Kidney (tissue), 14 donors: ENCODE results near the gene HDAC9. TPM values are rescaled to one million over a fixed set of nuclear protein-coding genes. Genes with fewer than 3 reads are reported as not detected.

Experiments used
- DNase-seq, 5 donors: peaks; one replicate each; pipeline ENCODE4 v3.0.0-alpha.2; 2013 to 2020
- FAIRE-seq: peaks from 2 replicates; lab custom pipeline; 2012; peaks lifted over from hg19 to GRCh38; lab: Jason Lieb, UNC
- H3K27ac ChIP-seq, 2 donors: one replicate each; pipeline ENCODE4 v1.7.0; 2013; ENCODE audit warnings: low read depth in 2 of 2, low read length in 2 of 2, inconsistent platforms in 1 of 2
- H3K27me3 ChIP-seq: one replicate; pipeline ENCODE4 v1.7.1; 2013; ENCODE audit warnings: low read length, inconsistent platforms; ENCODE audit not compliant: control insufficient read depth, insufficient read depth
- H3K36me3 ChIP-seq, 3 donors: one replicate each; pipeline versions ENCODE4 v1.7.0 to v1.7.1; 2013; ENCODE audit warnings: low read length in 3 of 3, control low read depth in 1 of 3, inconsistent platforms in 1 of 3; ENCODE audit not compliant: insufficient read depth in 3 of 3, control insufficient read depth in 2 of 3
- H3K4me1 ChIP-seq, 3 donors: one replicate each; pipeline versions ENCODE4 v1.7.0 to v1.7.1; 2013; ENCODE audit warnings: low read length in 3 of 3, inconsistent platforms in 1 of 3, low read depth in 1 of 3; ENCODE audit not compliant: control insufficient read depth in 2 of 3, insufficient read depth in 2 of 3
- H3K4me3 ChIP-seq, 3 donors: one replicate each; pipeline versions ENCODE4 v1.7.0 to v1.8.1; 2013; ENCODE audit warnings: low read length in 3 of 3, control low read depth in 1 of 3, inconsistent platforms in 1 of 3
- H3K9ac ChIP-seq, 3 donors: one replicate each; pipeline versions ENCODE4 v1.7.0 to v1.7.1; 2013; ENCODE audit warnings: low read length in 3 of 3, control low read depth in 1 of 3, inconsistent platforms in 1 of 3
- H3K9me3 ChIP-seq, 3 donors: one replicate each; pipeline versions ENCODE4 v1.7.0 to v1.7.1; 2013; ENCODE audit warnings: low read length in 3 of 3, control low read depth in 1 of 3, inconsistent platforms in 1 of 3; ENCODE audit not compliant: control insufficient read depth in 2 of 3, insufficient read depth in 1 of 3
- CTCF ChIP-seq: IDR thresholded peaks from 3 replicates; pipeline ENCODE4 v1.5.1; 2012; ENCODE audit warnings: mild to moderate bottlenecking, moderate library complexity, borderline replicate concordance; ENCODE audit not compliant: insufficient read depth; ENCODE audit errors: extremely low read depth
- intact Hi-C: fragments of 100-400 bp; cut with DNase I; formaldehyde crosslinking; loops from one replicate; pipeline ENCODE4 v1.11.1; 2022
- polyA plus RNA-seq: library from polyadenylated mRNA; stranded (reverse); fragments of 350-450 nt; fragmentation: Illumina TruSeq; extraction: RNeasy Lipid Tissue Mini Kit (QIAGEN cat#74804); gene quantifications from one replicate; pipeline ENCODE4 v1.2.3, GENCODE V29; 2014; ENCODE audit warnings: low read depth, low replicate concordance; ENCODE audit not compliant: insufficient read depth
- total RNA-seq: library from RNA; stranded (reverse); fragmentation: NEBNext Ultra II Directional; extraction: Animal tissue kit (Norgen Biotek cat#: 25700); gene quantifications from one replicate; pipeline ENCODE4 v1.2.1, GENCODE V29; 2021
- donor health status: control.
- donor health status: control.
- donor health status: control.
- donor health status: control.
- donor health status: control.
- donor health status: DM: yes; HTN: yes; CAD: no.
- donor health status: Normal renal cell carcinoma (clear cell type).

HDAC9 gene
- total and polyA plus RNA-seq, 2 donors from 2014 or later: 2.1 to 22.1 TPM

- Histone ChIP-seq H3K27me3 (no peaks in the 10 kb centered on the region), H3K36me3 (no peaks in the 10 kb centered on the region), H3K4me1 (no peaks in the 10 kb centered on the region), H3K9ac (no peak overlapping the region), H3K27ac (no peak overlapping the region), H3K9me3 (no peaks in the 10 kb centered on the region), H3K4me3 (no peak overlapping the region)
- FAIRE-seq (no peak), DNase-seq (no peak)
- intact Hi-C loops: no loop called here
- TF ChIP-seq CTCF: no peak
Observed at GRCh38 chr7:18900803-18901202, 405.3 kb downstream of the HDAC9 start.

GRCh38 chr7:18901351-18901750 lies 405.8 kb downstream of the HDAC9 start:
- no peak overlapping the region for H3K9ac ChIP-seq
- DNase-seq (no peak), FAIRE-seq (no peak)
- H3K4me3 ChIP-seq: no peak overlapping the region
- no peaks in the 10 kb centered on the region for H3K4me1 ChIP-seq
- TF ChIP-seq CTCF: no peak
- H3K27me3 ChIP-seq: no peaks in the 10 kb centered on the region
- intact Hi-C loops: no loop called here
- no peaks in the 10 kb centered on the region for H3K9me3 ChIP-seq
- no peaks in the 10 kb centered on the region for H3K36me3 ChIP-seq
- H3K27ac ChIP-seq: no peak overlapping the region

GRCh38 chr7:18901982-18902421 lies 406.5 kb downstream of the HDAC9 start:
- DNase-seq (no peak), FAIRE-seq (no peak)
- Histone ChIP-seq H3K27ac (no peak overlapping the region), H3K4me1 (no peaks in the 10 kb centered on the region), H3K4me3 (no peak overlapping the region), H3K27me3 (no peaks in the 10 kb centered on the region), H3K9me3 (no peaks in the 10 kb centered on the region), H3K9ac (no peak overlapping the region), H3K36me3 (no peaks in the 10 kb centered on the region)
- intact Hi-C loops: no loop called here
- TF ChIP-seq CTCF: no peak

GRCh38 chr7:18902892-18903291 lies 407.3 kb downstream of the HDAC9 start:
- no peak for FAIRE-seq
- no peak for TF ChIP-seq CTCF
- intact Hi-C loops: no loop called here

More at GRCh38 chr7:18902892-18903291, 407.3 kb downstream of the HDAC9 start:
- Histone ChIP-seq H3K4me3 (no peak overlapping the region), H3K27ac (no peak overlapping the region), H3K9ac (no peak overlapping the region), H3K9me3 (no peaks in the 10 kb centered on the region), H3K4me1 (no peaks in the 10 kb centered on the region), H3K27me3 (no peaks in the 10 kb centered on the region), H3K36me3 (no peaks in the 10 kb centered on the region)
- no peak for DNase-seq
